H9 (cell line): ENCODE data around the gene SFXN5. TPM values are rescaled to one million over a fixed set of nuclear protein-coding genes. Genes with fewer than 3 reads are reported as not detected.

Experiments used
- DNase-seq: peaks from one replicate; pipeline ENCODE4 v3.0.0-alpha.2; 2017
- H2AFZ ChIP-seq: one replicate; pipeline ENCODE4 v1.6.1; 2013; ENCODE audit warnings: mild to moderate bottlenecking, low read length, control low read depth, moderate library complexity
- H2AK5ac ChIP-seq: 2 replicates; pipeline ENCODE4 v1.6.1; 2013; ENCODE audit warnings: low read length, control low read depth, mixed read lengths; ENCODE audit not compliant: insufficient read length
- H2BK120ac ChIP-seq: one replicate; pipeline ENCODE4 v1.6.1; 2013; ENCODE audit warnings: low read depth, mild to moderate bottlenecking, low read length, control low read depth, inconsistent platforms; ENCODE audit not compliant: poor library complexity, severe bottlenecking
- H2BK12ac ChIP-seq: 2 replicates; pipeline ENCODE4 v1.6.1; 2013; ENCODE audit warnings: low read length, control low read depth, mixed read lengths, low read depth; ENCODE audit not compliant: insufficient read length
- H2BK15ac ChIP-seq: 2 replicates; pipeline ENCODE4 v1.6.1; 2013; ENCODE audit warnings: low read depth, low read length, control low read depth
- H2BK20ac ChIP-seq: one replicate; pipeline ENCODE4 v1.6.1; 2013; ENCODE audit warnings: low read depth, mild to moderate bottlenecking, low read length, control low read depth, inconsistent platforms; ENCODE audit not compliant: poor library complexity, severe bottlenecking
- H2BK5ac ChIP-seq: 2 replicates; pipeline ENCODE4 v1.6.1; 2013; ENCODE audit warnings: low read length, control low read depth, mixed read lengths; ENCODE audit not compliant: insufficient read length
- H3K14ac ChIP-seq: 2 replicates; pipeline ENCODE4 v1.6.1; 2013; ENCODE audit warnings: low read length, control low read depth; ENCODE audit not compliant: insufficient read depth
- H3K18ac ChIP-seq: 2 replicates; pipeline ENCODE4 v1.6.1; 2013; ENCODE audit warnings: low read depth, mild to moderate bottlenecking, mixed read lengths, low read length, control low read depth; ENCODE audit not compliant: insufficient read length
- H3K23ac ChIP-seq: 2 replicates; pipeline ENCODE4 v1.6.1; 2013; ENCODE audit warnings: low read length, control low read depth, mixed read lengths, low read depth; ENCODE audit not compliant: insufficient read length
- H3K23me2 ChIP-seq: 2 replicates; pipeline ENCODE4 v1.6.1; 2013; ENCODE audit warnings: low read depth, mild to moderate bottlenecking, mixed read lengths, low read length, control low read depth; ENCODE audit not compliant: insufficient read length, poor library complexity, severe bottlenecking
- H3K27ac ChIP-seq: 2 replicates; pipeline ENCODE4 v1.5.1; 2013; ENCODE audit warnings: low read length, control low read depth, mixed read lengths, low read depth; ENCODE audit not compliant: insufficient read length
- H3K27me3 ChIP-seq: 2 replicates; pipeline ENCODE4 v1.6.1; 2013; ENCODE audit warnings: low read length, control low read depth, inconsistent platforms; ENCODE audit not compliant: insufficient read depth
- H3K4ac ChIP-seq: 2 replicates; pipeline ENCODE4 v1.6.1; 2013; ENCODE audit warnings: low read depth, mild to moderate bottlenecking, control low read depth, inconsistent platforms, low read length, moderate library complexity
- H3K4me1 ChIP-seq: 2 replicates; pipeline ENCODE4 v1.6.1; 2013; ENCODE audit warnings: low read length, control low read depth, inconsistent platforms; ENCODE audit not compliant: insufficient read depth
- H3K4me2 ChIP-seq: 2 replicates; pipeline ENCODE4 v1.6.1; 2013; ENCODE audit warnings: low read length, control low read depth, mixed read lengths; ENCODE audit not compliant: insufficient read length, insufficient read depth
- H3K56ac ChIP-seq: 2 replicates; pipeline ENCODE4 v1.6.1; 2013; ENCODE audit warnings: low read depth, mild to moderate bottlenecking, mixed read lengths, low read length, control low read depth; ENCODE audit not compliant: insufficient read length
- H3K79me1 ChIP-seq: 2 replicates; pipeline ENCODE4 v1.6.1; 2013; ENCODE audit warnings: low read depth, mild to moderate bottlenecking, moderate library complexity, low read length, control low read depth, inconsistent platforms; ENCODE audit not compliant: insufficient read depth, poor library complexity, severe bottlenecking
- H3K79me2 ChIP-seq: 2 replicates; pipeline ENCODE4 v1.6.1; 2013; ENCODE audit warnings: low read length, control low read depth, inconsistent platforms; ENCODE audit not compliant: insufficient read depth
- H3K9ac ChIP-seq: 2 replicates; pipeline ENCODE4 v1.6.1; 2013; ENCODE audit warnings: low read length, control low read depth, mixed read lengths; ENCODE audit not compliant: insufficient read length; ENCODE audit errors: extremely low read depth
- H3K9me3 ChIP-seq: one replicate; pipeline ENCODE4 v1.6.1; 2013; ENCODE audit warnings: low read depth, low read length, inconsistent platforms; ENCODE audit not compliant: control insufficient read depth
- H3T11ph ChIP-seq: one replicate; pipeline ENCODE4 v1.6.1; 2013; ENCODE audit warnings: mild to moderate bottlenecking, low read length, control low read depth, inconsistent platforms
- H4K20me1 ChIP-seq: one replicate; pipeline ENCODE4 v1.6.1; 2013; ENCODE audit not compliant: control insufficient read depth, insufficient read length, insufficient read depth
- H4K5ac ChIP-seq: 2 replicates; pipeline ENCODE4 v1.6.1; 2013; ENCODE audit warnings: low read depth, mild to moderate bottlenecking, mixed read lengths, low read length, control low read depth; ENCODE audit not compliant: insufficient read length
- H4K8ac ChIP-seq: replicated peaks from 2 replicates; pipeline ENCODE4 v1.6.1; 2013; ENCODE audit warnings: low read length, control low read depth, mixed read lengths, low read depth; ENCODE audit not compliant: insufficient read length
- H4K91ac ChIP-seq: 2 replicates; pipeline ENCODE4 v1.6.1; 2013; ENCODE audit warnings: low read depth, mild to moderate bottlenecking, moderate library complexity, mixed read lengths, low read length, control low read depth; ENCODE audit not compliant: insufficient read length
- H3K27ac Mint-ChIP-seq, 3 experiments: 2 replicates in 2 of 3; 3 replicates in 1 of 3; pipeline ENCODE4 v1.8.0; 2020 to 2021; ENCODE audit warnings: mixed read lengths in 3 of 3, mild to moderate bottlenecking in 1 of 3, moderate library complexity in 1 of 3
- H3K27me3 Mint-ChIP-seq: 2 replicates; pipeline ENCODE4 v1.8.0; 2021; ENCODE audit warnings: low read depth, mild to moderate bottlenecking, moderate library complexity, mixed read lengths
- H3K36me3 Mint-ChIP-seq, 3 experiments: 2 replicates in 2 of 3; 3 replicates in 1 of 3; pipeline ENCODE4 v1.8.0; 2020 to 2021; ENCODE audit warnings: low read depth in 3 of 3, mixed read lengths in 3 of 3; ENCODE audit not compliant: insufficient read depth in 1 of 3
- H3K4me1 Mint-ChIP-seq, 2 experiments: 2 replicates each; pipeline ENCODE4 v1.8.0; 2020; ENCODE audit warnings: mixed read lengths in 2 of 2
- H3K4me3 Mint-ChIP-seq, 2 experiments: 2 replicates in 1 of 2; 3 replicates in 1 of 2; pipeline ENCODE4 v1.8.0; 2020 to 2021; ENCODE audit warnings: mild to moderate bottlenecking in 2 of 2, mixed read lengths in 2 of 2, moderate library complexity in 1 of 2
- H3K9me3 Mint-ChIP-seq, 2 experiments: 2 replicates in 1 of 2; 3 replicates in 1 of 2; pipeline ENCODE4 v1.8.0; 2020; ENCODE audit warnings: mild to moderate bottlenecking in 2 of 2, mixed read lengths in 2 of 2, moderate library complexity in 1 of 2
- CTCF ChIP-seq: fragments of 200-600 bp; sonication (generic); conservative IDR thresholded peaks from 3 replicates; pipeline ENCODE4 v1.8.0; 2021; ENCODE audit warnings: antibody characterized with exemption, mild to moderate bottlenecking
- WGBS: extraction: QIAGEN DNeasy Blood & Tissue Kit; methylation state at CpG from one replicate; pipeline ENCODE4 v1.1.7; 2013; ENCODE audit warnings: missing lambda C conversion rate, low lambda C conversion rate, mixed read lengths; ENCODE audit not compliant: insufficient read length; ENCODE audit errors: extremely low coverage; 5-methylcytosine and 5-hydroxymethylcytosine counted together
- total RNA-seq: library from RNA; stranded (reverse); gene quantifications from 2 replicates; pipeline ENCODE4 v1.2.1, GENCODE V29; 2021

Gene SFXN5
- total RNA-seq, 1 experiment from 2014 or later: 30.9 TPM

DNA sequence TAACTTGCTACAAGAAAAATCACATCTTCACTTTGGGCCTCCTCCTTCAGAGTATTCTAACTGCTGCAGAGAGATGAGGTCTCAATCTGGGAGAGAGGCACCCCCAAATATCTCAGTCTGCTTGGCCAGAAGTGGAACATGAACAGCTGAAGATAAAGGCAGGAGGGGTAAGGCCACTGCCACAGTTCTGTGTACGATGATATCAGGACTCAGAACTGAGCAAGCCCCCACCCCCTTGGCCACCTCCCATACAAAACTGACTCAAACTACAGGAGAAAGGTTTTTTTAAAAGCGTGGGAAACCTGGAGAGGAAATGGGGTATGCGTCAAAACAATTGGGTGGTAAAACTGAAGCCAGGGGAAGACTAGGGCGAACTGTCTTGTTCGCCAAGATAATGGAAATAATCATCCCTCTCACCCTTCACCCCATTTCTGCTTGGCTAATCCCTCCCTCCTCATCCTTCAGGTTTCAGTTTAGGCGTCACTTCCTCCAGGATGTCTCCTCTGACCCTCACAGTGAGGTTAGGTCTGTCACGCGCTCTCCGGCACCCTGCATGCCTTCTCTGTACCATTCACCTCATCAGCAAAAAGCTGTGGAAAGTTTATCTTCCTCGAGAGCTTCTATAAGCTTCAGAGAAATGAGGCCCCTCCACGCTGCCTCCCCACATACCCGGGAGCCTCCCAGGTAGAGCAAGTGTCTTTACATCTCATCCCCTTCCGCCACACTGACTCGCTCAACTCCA lies 64.4 kb downstream of the SFXN5 start:
- Mint-ChIP-seq H3K27ac (no peak overlapping the region), H3K9me3 (no peaks in the 10 kb centered on the region), H3K36me3 (peaks cover 0 to 7% (median 0%) of the 10 kb centered on the region in 3 experiments; a peak in 1 of 7 replicates), H3K27me3 (no peaks in the 10 kb centered on the region), H3K4me1 (no peaks in the 10 kb centered on the region), H3K4me3 (no peak overlapping the region; a peak in 1 of 5 replicates)
- Histone ChIP-seq H3K27me3 (no peaks in the 10 kb centered on the region), H3K23me2 (no peaks in the 10 kb centered on the region), H3K79me2 (no peaks in the 10 kb centered on the region), H3K18ac (no peak overlapping the region), H4K20me1 (no peaks in the 10 kb centered on the region), H2BK12ac (no peak overlapping the region), H3K4ac (no peak overlapping the region), H4K91ac (no peak overlapping the region), H2BK5ac (no peak overlapping the region), H2BK15ac (no peak overlapping the region), H3K79me1 (no peaks in the 10 kb centered on the region), H3K27ac (no peak overlapping the region), H4K5ac (no peak overlapping the region), H2BK120ac (no peak overlapping the region), H3K9me3 (no peaks in the 10 kb centered on the region), H2AK5ac (no peak overlapping the region), H3K4me2 (no peak overlapping the region), H3K56ac (no peak overlapping the region), H3K4me1 (no peaks in the 10 kb centered on the region), H3K23ac (no peak overlapping the region), H3K9ac (no peak overlapping the region), H3K14ac (no peak overlapping the region), H2BK20ac (no peak overlapping the region), H2AFZ (no peak overlapping the region), H4K8ac (no peak overlapping the region), H3T11ph (no peak overlapping the region)
- peak; percentile 13 for DNase-seq
- no peak for TF ChIP-seq CTCF
- no CpG with 5 or more reads among the region's 14 CpGs for WGBS
